Islet of Langerhans (tissue), 1 donor: ENCODE data around the gene SAMM50.
A peak's percentile ranks its signal among the peaks of the same experiment; 100 is the strongest.

Source experiments
- FAIRE-seq: peaks from one replicate; lab custom pipeline; 2011; peaks lifted over from hg19 to GRCh38; lab: Jason Lieb, UNC

Gene SAMM50

DNA sequence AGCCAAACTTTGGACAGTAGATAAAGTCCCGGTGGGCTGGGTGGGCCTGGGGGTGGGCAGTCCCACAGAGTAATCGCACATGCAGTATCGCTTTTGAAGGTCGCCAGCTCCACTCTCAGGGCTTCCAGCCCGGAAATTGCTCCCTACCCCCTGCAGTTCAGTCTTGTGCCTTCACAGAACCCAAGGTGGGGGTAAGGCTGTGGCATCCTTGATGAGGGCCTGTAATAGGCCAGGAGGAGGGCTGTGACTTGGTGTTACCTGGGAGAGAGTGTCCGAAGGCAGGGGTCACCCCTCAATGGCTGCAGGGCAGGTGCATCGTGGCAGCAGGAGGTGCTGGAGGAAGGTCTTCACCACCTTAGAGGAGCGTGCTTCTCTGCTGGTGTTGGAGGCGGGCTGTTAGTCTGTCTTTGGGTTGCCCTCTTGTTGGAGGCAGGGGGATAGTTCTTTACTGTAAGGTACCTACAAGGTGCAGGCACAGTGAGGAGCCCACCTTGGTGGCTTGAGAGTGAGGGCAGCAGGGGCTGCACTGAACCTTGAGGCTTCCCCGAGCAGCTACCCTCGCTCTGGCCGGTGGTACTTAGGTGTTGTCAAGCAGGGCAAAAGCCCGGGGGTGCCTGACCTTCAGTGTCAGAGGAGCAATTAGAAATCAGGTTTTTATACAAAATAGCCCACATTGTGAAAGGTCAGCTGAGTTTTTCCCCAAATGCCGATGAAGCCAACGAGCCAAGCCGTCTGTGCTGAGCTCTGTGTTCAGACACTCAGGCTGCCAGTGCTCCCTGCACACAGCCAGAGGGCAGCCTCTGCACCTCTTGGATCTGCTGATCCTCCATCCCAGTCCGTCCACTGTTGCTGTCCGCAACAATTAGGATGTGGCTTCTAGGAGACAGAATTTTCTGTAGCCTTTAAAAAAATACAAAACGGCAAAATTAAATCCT is 21.9 kb downstream of the SAMM50 start:
- FAIRE-seq, result no peak

DNA sequence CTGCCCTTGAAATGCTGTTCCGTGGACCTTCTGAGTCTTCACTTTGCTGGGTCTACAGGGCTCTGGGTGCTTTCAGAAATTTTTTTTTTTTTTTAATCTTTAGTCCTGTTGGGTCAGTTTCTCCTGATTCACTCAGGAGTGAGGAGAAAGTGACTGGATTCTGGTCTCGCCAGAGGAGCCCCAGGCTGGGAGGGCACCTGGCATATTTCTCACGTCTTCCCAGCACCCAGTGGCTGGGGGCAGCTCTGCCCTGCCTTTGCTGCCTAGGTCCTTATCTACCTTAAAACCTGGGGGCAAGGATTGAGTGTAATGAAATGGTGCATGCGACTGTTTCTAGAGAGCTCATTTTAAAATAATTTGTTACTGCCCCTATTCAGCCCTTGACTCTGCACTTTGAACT is 23.3 kb downstream of the SAMM50 start:
- no peak for FAIRE-seq

DNA sequence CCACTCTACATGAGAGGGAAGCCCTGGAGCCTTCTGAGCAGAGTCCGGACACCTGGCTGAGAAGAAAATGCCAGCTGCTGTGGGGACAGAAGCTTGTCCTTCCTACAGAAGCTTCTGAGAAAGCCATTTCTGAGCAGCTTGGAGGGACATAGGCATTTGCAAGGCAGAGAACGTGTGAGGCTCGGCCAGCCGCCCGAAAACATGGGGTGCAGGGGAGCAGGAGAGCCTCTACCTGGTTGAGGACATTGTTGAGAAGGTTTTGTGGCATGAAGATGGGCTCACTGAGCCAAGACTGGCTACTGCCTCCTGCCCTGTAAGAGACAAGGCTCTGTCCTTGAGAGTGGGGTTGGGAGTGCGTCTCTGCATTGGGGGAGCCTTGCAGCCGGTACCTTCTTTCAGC is 25.3 kb downstream of the SAMM50 start:
- no peak for FAIRE-seq

DNA sequence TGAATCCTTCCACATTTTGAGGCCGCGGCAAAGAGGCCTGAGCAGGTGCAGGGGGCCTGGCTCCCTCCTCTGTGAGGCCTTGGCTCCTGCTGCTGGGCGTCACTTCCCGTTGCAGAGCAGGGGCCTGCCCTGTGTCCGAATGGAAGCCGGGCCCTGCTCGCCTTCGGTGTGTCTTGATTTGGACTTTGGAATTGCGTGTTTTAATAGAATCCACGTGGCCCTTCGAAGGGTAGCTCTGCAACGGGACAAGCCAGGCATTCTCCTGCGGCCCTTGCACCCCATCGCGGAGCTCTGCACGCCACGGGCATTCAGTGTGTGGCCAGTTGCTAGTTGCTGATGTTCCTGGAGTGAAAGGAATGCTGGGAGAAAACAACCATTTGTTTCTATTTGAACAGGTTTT is 25.8 kb downstream of the SAMM50 start:
- FAIRE-seq, result no peak

DNA sequence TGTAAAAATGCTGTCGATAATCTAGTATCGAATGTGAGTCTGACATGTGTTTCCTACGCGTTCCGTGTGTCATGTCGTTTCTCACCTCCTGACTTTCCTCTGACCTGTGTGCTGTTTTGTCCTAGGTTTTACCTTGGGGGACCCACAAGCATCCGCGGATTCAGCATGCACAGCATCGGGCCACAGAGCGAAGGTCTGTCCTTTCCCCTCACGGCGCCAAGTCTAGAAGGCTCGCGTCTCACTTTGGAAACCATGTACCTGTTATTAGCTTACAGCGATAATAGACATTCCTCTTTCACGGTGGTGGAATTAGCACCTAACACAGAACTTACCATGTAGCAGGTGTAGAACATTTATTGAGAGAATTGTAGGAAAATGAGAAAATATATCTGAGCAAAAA is 28.6 kb downstream of the SAMM50 start:
- no peak for FAIRE-seq

DNA sequence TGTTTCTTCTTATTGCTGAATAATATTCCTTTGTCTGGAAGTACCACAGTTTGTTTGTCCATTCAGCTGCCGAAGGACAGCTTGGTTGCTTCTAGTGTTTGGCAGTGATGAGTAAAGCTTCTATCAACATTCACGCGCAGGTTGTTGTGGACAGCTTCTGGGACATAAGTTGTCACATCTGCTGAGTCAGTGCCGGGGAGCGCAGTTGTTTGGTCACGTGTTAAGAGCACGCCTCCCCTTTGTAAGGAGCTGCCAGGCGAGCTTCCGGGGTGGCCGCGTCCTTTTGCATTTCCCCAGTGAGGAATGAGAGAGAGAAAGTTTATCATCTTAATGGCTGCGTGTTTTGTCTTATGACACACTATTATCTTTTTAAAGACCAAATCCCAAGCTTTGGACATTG is 30.3 kb downstream of the SAMM50 start:
- no peak for FAIRE-seq

DNA sequence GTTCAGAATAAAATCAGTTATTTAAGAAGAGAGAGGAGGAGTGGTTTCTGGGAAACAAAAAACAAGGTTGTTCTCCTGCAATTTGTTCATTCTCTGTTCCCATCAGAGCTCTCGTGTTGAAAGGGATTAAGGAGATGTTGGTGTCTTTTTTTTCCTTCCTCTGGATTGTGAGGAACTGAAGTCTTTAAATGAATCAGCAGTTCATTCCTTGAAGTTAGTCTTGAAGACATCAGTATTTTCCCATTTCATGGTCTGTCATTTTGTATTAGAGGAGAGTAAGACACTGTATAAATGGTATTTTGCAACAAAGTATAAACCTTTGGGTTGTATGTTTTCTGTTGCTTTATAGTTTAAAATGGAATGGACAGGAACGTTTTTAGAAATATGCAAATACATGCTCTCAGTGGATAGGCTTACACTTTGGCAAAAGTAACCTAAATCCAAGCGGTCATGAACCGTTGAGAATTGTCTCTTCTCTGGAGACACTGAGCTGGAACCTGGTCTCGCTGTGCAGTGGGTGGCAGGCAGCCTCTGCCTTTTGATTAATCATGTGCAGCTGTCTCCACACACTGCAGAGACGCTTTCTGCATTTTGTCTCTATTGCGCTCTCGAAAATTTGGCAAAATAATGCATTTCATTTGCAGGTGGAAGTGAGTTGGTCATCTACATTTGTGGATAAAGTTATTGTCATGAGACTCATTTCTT is 33.0 kb downstream of the SAMM50 start:
- no peak for FAIRE-seq

DNA sequence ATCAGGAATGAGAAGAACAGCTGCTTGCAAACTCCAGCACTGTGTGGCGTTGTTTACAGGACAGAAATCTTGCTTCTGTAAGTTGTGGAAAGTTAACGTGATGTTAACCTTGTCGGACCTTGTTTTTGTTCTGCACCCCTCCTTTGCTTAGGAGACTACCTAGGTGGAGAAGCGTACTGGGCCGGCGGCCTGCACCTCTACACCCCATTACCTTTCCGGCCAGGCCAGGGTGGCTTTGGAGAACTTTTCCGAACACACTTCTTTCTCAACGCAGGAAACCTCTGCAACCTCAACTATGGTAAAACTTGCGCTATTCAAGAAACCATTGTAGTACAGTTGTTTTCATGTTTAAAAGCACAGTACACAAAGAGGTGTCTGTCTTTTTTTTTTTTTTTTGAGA is 33.7 kb downstream of the SAMM50 start:
- FAIRE-seq, result no peak

DNA sequence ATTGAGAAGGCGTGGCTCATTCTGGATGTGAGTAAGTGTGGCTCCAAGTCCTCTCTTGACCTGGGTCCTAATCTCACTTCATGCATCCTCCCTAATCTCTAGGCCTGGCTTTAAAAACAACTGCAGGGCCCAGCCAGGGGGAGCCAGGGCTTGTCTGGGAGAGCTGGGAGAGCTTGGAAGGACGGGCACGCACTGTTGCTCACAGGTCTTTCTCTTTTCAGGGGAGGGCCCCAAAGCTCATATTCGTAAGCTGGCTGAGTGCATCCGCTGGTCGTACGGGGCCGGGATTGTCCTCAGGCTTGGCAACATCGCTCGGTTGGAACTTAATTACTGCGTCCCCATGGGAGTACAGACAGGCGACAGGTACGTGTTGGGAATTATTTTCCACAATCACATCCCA is 34.8 kb downstream of the SAMM50 start:
- FAIRE-seq, result no peak

DNA sequence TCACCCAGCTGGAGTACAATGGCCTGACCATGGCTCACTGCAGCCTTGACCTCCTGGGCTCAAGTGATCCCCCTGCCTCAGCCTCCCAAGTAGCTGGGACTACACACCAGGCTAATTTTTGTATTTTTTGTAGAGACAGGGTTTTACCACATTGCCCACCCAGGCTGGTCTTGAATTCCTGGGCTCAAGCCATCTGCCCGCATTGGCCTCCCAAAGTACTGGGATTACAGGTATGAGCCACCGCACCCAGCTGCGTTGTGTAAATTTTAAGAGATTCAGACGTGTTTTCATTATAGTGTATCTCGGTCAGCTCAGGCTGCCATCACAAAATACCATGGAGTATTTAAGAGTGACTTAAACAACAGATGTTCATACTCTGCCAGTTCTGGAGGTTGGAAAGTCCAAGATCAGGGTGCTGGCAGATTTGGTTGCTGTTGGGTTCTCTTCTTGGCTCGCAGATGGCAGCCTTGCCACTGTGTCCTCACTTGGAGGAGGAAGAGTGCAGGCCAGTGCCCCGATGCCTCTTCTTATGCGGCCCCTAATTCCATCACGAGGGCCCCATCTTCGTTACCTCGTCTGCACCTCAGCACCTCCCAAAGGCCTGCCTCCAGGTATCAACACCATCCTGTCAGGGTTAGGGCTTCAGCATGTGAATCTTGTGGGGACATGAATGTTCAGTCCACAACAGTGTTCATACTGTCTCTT is 36.2 kb downstream of the SAMM50 start:
- no peak for FAIRE-seq

DNA sequence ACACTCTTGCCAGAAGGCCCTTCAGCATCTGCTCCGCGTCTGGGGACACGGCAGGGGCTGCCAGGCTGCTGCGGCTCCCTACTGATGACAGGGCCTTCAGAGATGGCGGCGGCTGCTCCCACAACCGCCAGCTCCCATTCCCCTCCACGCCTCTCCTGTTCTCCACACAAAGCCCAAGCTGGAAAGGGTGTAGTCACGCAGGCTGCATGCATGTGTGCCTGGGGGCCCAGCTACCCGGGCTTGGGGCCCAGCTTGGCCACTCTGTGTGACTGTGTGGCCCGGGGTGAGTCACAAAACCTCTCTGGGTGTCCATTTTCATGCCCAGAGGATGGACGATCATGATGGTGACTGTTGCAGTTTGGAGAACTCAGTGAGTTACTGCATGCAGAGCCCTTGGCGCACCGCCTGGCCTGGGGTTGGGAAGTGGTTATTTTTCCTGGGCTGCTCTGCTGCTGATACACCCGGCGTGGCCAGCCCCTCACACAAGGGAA is 37.1 kb downstream of the SAMM50 start:
- no peak for FAIRE-seq

DNA sequence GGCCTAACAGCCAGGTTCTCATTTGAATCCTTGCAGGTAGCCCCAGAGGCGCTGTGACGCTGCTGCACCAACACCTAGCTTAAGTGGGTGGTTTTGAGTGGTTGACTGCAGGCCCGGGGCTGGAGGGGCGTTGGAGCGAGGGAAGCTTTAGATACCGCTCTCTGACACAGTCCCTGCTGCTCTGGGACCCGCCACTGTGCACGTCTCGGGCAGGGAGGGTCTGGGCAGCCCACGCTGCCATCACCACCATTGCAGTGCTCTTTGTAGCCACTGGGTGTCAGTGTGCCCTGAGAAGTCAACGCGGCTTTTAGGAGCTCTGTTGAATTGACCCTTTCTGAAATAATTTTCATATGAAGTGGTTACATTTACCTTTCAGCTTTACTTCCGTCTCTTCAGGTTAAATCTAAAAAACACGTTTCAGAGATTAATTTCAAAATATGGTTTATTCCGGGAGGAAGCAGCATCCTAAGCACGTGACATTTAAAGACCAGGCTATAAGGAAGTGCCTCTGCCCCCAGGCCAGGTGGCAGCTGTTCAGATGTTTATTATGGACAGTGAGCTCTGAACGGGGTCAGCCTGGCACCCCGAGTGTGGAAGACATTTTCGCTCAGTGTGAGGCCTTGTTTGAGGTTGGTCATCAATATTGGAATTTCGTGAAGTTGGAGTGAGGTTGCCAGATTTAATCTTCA is 38.0 kb downstream of the SAMM50 start:
- FAIRE-seq, result peak; percentile 95

DNA sequence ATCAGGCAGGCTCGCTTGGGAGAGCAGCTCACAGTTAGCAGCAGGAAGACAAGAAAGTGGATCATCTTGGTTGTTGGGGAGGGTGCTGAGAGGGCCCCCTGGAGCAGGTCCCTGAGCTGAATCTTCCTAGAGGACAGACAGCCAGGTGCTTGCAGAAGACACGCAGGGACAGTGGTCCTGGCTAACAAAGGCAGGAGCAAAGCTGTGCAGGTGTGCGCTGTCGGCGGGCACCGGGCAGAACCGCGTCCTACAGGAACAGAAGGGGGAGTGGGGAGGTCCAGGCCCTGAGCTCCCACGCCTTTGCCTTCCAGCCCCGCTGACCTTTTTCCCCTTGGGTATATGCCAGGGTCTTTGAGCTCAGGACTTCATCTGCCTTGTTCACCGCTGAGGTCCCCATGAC is 38.8 kb downstream of the SAMM50 start:
- FAIRE-seq, result no peak

DNA sequence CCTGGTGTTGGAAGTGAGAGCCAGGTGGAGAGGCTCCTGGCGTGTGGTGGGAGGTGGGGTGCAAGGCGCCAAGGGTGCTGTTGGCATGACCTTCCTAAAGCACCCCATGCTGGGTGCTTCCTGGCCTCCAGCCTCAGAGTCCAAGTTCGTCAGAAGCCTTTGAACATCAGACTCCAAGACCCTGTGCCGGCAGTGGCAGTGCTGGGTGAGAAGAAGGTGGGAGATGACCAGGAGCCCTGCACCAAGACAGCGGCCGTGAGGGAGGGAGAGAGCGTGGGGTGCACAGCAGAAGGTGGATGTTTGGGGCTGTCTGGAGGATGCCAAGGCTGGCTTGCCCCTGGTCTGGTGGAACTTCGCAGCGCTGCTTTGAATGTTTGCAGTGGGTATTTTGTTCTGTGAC is 39.2 kb downstream of the SAMM50 start:
- FAIRE-seq, result no peak

DNA sequence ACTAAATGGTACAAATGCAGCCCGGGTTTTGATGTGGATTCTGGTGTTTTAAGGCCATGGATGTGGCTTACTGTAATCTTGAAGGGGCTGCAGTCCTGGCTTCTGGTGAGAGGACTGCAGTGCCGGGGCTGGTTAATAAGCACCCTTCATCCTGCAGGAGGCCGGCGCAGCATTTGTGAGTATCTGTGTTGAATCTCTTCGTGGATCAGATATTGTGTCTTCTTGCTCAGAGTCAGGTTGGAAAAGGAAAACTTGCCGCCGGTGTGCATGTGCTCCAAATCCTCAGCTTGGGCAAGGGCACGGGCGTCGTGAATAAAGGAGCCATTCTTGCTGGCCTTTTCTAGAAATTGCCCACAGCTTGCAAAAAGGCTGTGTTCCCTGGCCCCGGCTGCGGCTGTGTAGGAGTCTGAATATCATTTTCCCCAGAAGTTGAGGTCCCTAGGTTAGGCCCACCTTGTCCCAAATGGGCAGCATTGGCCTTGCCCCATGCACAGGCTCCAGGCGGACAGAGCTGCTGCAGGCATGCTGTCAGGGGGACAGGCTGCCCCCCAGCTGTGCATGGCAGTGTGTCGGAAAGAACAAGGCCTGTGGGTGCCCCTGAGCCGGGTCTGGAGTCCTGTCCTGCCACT is 39.9 kb downstream of the SAMM50 start:
- no peak for FAIRE-seq

DNA sequence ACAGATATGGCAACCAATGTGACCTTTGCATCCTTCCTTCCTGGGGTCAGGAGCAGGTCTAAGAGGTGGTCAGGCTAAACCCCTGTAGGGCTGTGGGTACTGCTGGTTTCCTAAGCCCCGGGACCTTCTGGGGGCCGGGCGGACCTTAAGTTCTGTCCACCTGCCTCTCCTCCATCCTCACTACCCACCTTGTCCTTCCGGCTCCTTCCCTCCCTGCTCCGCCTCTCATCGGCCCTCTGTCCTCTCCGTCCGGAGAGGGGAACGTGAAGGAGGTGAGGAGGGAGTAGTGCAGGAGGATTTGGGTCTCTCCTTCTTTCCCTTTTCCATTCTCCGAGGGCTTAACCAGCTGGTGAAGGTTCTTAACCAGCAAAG is 40.5 kb downstream of the SAMM50 start:
- no peak for FAIRE-seq

DNA sequence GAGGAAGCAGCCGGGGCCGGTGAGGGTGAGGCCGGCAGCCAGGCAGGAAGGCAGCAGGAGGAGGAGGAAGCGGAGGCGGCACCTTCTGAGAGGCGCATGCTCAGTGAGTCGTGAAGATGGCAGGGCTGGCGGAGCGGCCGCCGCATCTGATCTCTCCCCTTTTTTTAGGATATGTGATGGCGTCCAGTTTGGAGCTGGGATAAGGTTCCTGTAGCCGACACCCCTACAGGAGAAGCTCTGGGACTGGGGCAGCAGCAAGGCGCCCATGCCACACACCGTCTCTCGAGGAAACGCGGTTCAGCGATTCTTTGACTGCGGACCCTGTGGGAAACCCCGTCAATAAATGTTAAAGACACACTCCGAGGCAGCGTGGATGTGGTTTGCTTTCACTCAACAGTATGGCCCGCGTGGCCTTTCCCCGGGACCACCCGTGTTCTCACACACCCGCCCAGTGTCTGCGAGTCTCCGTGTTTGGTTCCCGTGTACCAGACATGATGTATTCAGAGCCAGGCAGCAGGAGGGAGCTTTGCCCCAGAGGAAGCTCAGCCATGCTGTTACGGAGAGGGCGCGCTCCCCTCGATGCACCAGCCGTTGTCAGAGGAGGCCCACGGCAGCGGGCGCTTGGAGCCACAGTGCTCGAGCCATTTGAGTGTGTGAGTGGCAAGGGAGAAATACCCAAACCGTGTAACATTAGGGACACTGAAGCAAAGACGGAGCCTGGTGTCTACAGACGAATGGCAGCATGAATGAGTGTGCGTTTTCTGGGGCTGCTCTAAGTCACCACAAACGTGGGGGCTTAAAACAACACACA is 41.1 kb downstream of the SAMM50 start:
- FAIRE-seq, result no peak

DNA sequence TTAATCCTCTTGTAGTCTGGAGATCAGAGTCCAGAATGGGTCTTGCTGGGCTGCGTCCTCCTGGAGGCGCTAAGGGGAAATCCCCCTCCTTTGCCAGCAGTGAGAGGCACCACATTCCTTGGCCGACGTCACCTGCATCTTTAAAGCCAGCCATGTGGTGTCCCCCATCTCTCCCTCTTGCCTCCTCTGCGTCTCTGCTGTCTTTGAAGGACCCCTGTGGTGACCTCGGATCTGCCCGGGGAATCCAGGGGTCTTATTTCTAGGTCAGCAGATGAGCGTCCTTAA is 41.7 kb downstream of the SAMM50 start:
- no peak for FAIRE-seq

DNA sequence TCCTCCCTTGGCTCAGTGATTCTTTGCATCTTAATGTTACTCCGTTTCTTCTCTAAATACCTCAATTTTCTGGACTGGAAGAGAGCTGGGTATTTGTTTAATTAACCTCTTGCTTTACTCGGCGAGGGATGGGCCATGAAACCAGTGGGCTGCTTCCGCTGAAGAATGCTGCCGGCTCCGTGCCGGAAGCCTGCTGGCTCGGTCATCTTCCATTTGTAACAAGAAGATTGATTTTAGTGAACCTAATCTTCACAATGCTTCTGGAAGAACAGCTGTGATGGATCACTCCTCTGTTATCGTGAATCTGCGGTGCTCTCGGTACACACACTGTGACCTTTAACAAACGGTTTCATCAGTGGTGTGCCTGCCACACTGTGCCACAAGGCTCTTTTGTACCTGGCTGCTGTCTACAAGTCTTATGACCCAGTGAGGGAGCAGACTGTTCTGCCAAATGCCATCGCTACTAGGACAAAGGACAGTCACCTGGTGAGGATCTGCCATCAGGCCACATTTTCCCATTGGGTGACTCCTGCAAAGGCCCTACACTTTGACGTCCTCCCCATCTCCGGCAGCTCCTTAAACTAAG is 43.5 kb downstream of the SAMM50 start:
- no peak for FAIRE-seq

DNA sequence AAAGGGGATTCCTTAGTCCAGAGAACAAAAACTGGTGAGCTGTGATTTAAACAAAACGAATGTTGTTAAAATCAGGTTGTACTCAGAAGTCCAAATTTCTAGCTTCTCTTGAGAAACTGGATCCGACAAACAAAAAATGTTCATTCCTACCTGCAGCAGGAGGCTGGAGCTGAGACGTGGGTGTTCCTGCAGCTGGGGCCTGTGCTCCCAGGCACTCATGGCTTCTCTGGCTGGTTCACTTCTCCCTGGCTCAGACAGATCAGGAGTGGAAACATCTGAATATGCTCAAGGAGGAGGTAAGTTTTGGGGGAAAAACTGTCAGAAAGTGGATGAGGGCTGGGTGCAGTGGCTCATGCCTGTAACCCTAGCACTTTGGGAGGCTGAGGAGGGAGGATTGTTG is 44.1 kb downstream of the SAMM50 start:
- FAIRE-seq, result no peak

DNA sequence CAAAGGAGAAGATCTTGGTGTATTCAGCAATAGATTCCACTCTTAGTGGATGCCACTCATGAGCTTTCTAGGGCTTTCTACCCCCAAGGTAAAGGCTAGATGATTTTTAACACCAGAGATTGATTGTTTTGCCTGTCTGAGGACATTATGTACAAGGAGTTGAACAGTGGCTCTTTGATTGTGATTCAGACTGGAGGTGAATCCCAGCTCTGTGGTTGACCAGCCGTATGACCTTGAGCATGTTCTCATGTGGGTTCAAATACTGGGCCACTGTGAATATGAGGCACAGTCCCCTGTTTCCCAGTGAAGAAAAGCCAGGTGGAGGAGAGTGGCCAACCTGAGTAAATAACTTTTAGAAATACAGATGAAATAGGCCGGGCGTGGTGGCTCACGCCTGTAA is 44.9 kb downstream of the SAMM50 start:
- FAIRE-seq, result no peak
